ENCODE measurements around the gene TAS1R2.
"Not testable (repeated sequence)": the region's sequence is repeated elsewhere in the genome, so short reads cannot be mapped to it uniquely, and the experiment has no call there.

The TAS1R2 gene

GRCh38 chr1:18859560-18859959 is at the start of gene TAS1R2:
Gene TAS1R2 (minus strand): TSS chr1:18859660. CDS start chr1:18859660, 0 bp downstream.
- DNase-seq (ENCODE audit: low read depth in 3 of 3, low spot score in 1 of 3): no peak

- no peak for DNase-seq (ENCODE audit: low read depth in 3 of 3, low spot score in 1 of 3)
Observed at GRCh38 chr1:18907917-18908845, 48.7 kb upstream of the TAS1R2 start.

GRCh38 chr1:18907021-18907916 is 47.8 kb upstream of the TAS1R2 start:
- DNase-seq (ENCODE audit: low read depth in 3 of 3, low spot score in 1 of 3): no peak

GRCh38 chr1:18903291-18903756 is 43.9 kb upstream of the TAS1R2 start:
- no peak for DNase-seq (ENCODE audit: low read depth in 3 of 3, low spot score in 1 of 3)

GRCh38 chr1:18902523-18903290 is 43.2 kb upstream of the TAS1R2 start, which contains the start of gene ALDH4A1:
Gene ALDH4A1 (minus strand): TSS chr1:18902555. CDS start chr1:18902523, 32 bp downstream.
- peak; percentile 76 to 86 (median 82) for DNase-seq (ENCODE audit: low read depth in 3 of 3, low spot score in 1 of 3)

GRCh38 chr1:18901952-18902522 is 42.6 kb upstream of the TAS1R2 start:
- DNase-seq (ENCODE audit: low read depth in 3 of 3, low spot score in 1 of 3): no peak

GRCh38 chr1:18901147-18901951 is 41.9 kb upstream of the TAS1R2 start:
- no peak for DNase-seq (ENCODE audit: low read depth in 3 of 3, low spot score in 1 of 3)

- no peak for DNase-seq (ENCODE audit: low read depth in 3 of 3, low spot score in 1 of 3)
Observed at GRCh38 chr1:18900303-18900841, 40.9 kb upstream of the TAS1R2 start.

GRCh38 chr1:18899363-18900049 is 40.0 kb upstream of the TAS1R2 start:
- no peak for DNase-seq (ENCODE audit: low read depth in 3 of 3, low spot score in 1 of 3)

- DNase-seq (ENCODE audit: low read depth in 3 of 3, low spot score in 1 of 3): no peak
Observed at GRCh38 chr1:18898567-18898966, 39.1 kb upstream of the TAS1R2 start.

GRCh38 chr1:18895317-18895716 is 35.9 kb upstream of the TAS1R2 start:
- DNase-seq (ENCODE audit: low read depth in 3 of 3, low spot score in 1 of 3): no peak

- DNase-seq (ENCODE audit: low read depth in 3 of 3, low spot score in 1 of 3): no peak
Observed at GRCh38 chr1:18893120-18893519, 33.7 kb upstream of the TAS1R2 start.

- DNase-seq (ENCODE audit: low read depth in 3 of 3, low spot score in 1 of 3): not testable (repeated sequence)
Observed at GRCh38 chr1:18891858-18892257, 32.4 kb upstream of the TAS1R2 start.

GRCh38 chr1:18891426-18891780 is 31.9 kb upstream of the TAS1R2 start:
- no peak for DNase-seq (ENCODE audit: low read depth in 3 of 3, low spot score in 1 of 3)

- no peak for DNase-seq (ENCODE audit: low read depth in 3 of 3, low spot score in 1 of 3)
Observed at GRCh38 chr1:18890706-18891425, 31.4 kb upstream of the TAS1R2 start.

GRCh38 chr1:18886003-18886335 is 26.5 kb upstream of the TAS1R2 start:
- no peak for DNase-seq (ENCODE audit: low read depth in 3 of 3, low spot score in 1 of 3)

- DNase-seq (ENCODE audit: low read depth in 3 of 3, low spot score in 1 of 3): no peak
Observed at GRCh38 chr1:18885311-18886002, 26.0 kb upstream of the TAS1R2 start.

- DNase-seq (ENCODE audit: low read depth in 3 of 3, low spot score in 1 of 3): no peak
Observed at GRCh38 chr1:18884727-18885126, 25.3 kb upstream of the TAS1R2 start.

Data from stimulated activated CD4-positive, alpha-beta T cell treated with anti-CD3 and anti-CD28 coated beads, TNF-alpha, amount 100 ng/mL, for 1 hour (primary cell).